GM12878 (cell line): ENCODE measurements around the gene FBLN1. TPM values are rescaled to one million over a fixed set of nuclear protein-coding genes. Genes with fewer than 3 reads are reported as not detected.

Experiments used
- ATAC-seq: fragments of 200-7000 bp; cut with Tn5 transposase; 3 replicates; pipeline ENCODE4 v1.9.1; 2020; ENCODE audit warnings: mild to moderate bottlenecking, moderate library complexity
- BruUV-seq: library from RNA; stranded (reverse); fragments of 400-500 nt; replicated peaks from 2 replicates; lab custom pipeline; 2021; lab: Mats Ljungman, UMichigan
- CTCF ChIA-PET: fragments of 300-600 bp; sonication (Branson Sonifier 250); formaldehyde crosslinking; extraction: SDS; loops from one replicate; lab custom pipeline; 2021; ENCODE audit warnings: inconsistent platforms; lab: Yijun Ruan, JAX
- POLR2A ChIA-PET: fragments of 350-600 bp; formaldehyde crosslinking; extraction: SDS; loops from one replicate; lab custom pipeline; 2021; ENCODE audit warnings: inconsistent platforms; lab: Charles Lee
- RAD21 ChIA-PET: fragments of 300-600 bp; sonication (Branson Sonifier 250); formaldehyde crosslinking; loops from one replicate; lab custom pipeline; 2023; ENCODE audit warnings: antibody characterized with exemption; ENCODE audit not compliant: unreplicated experiment; lab: Charles Lee
- SMC1A ChIA-PET: fragments of 300-600 bp; sonication (Branson Sonifier 250); formaldehyde crosslinking; loops from one replicate; lab custom pipeline; 2023; ENCODE audit not compliant: unreplicated experiment, uncharacterized antibody; lab: Charles Lee
- DNase-seq: peaks from one replicate; pipeline ENCODE4 v3.0.0-alpha.2; 2011; ENCODE audit warnings: low read depth, low spot score
- FAIRE-seq: peaks from 3 replicates; lab custom pipeline; 2011; peaks lifted over from hg19 to GRCh38; lab: Jason Lieb, UNC
- H2AFZ ChIP-seq: 2 replicates; pipeline ENCODE4 v1.6.0; 2011; ENCODE audit warnings: low read depth, low read length, control low read depth; ENCODE audit not compliant: control insufficient read depth
- H3K27ac ChIP-seq: 2 replicates; pipeline ENCODE4 v1.5.1; 2011; ENCODE audit warnings: control low read depth; ENCODE audit not compliant: control insufficient read depth, insufficient read depth
- H3K27me3 ChIP-seq, 2 experiments: replicated peaks in 1 of 2; 2 replicates each; pipeline versions ENCODE4 v1.6.0 to v1.6.1; 2011; ENCODE audit warnings: low read length in 1 of 2; ENCODE audit not compliant: control insufficient read depth in 2 of 2, insufficient read depth in 2 of 2
- H3K36me3 ChIP-seq, 2 experiments: 2 replicates each; pipeline ENCODE4 v1.5.1; 2011; ENCODE audit warnings: low read length in 1 of 2; ENCODE audit not compliant: control insufficient read depth in 2 of 2, insufficient read depth in 2 of 2
- H3K4me1 ChIP-seq: 2 replicates; pipeline ENCODE4 v1.6.1; 2011; ENCODE audit warnings: mild to moderate bottlenecking, low read length, moderate library complexity, mixed read lengths; ENCODE audit not compliant: control insufficient read depth, insufficient read depth
- H3K4me2 ChIP-seq: 2 replicates; pipeline ENCODE4 v1.6.0; 2011; ENCODE audit warnings: control low read depth; ENCODE audit not compliant: control insufficient read depth, insufficient read depth
- H3K4me3 ChIP-seq: fragments of 200-600 bp; sonication (generic); 2 replicates; pipeline ENCODE4 v1.5.1; 2016
- H3K79me2 ChIP-seq: 2 replicates; pipeline ENCODE4 v1.6.0; 2011; ENCODE audit warnings: low read length; ENCODE audit not compliant: control insufficient read depth, insufficient read depth
- H3K9ac ChIP-seq: 2 replicates; pipeline ENCODE4 v1.8.0; 2011; ENCODE audit warnings: low read length, control low read depth, mixed read lengths; ENCODE audit not compliant: control insufficient read depth, insufficient read depth
- H3K9me3 ChIP-seq: replicated peaks from 3 replicates; pipeline ENCODE4 v1.5.1; 2011; ENCODE audit warnings: mild to moderate bottlenecking, low read length; ENCODE audit not compliant: control insufficient read depth, insufficient read depth
- H4K20me1 ChIP-seq: 2 replicates; pipeline ENCODE4 v1.6.0; 2011; ENCODE audit not compliant: control insufficient read depth, insufficient read depth
- BMI1 ChIP-seq: fragments of 450-650 bp; IDR thresholded peaks from 2 replicates; pipeline ENCODE4 v1.6.1; 2016; ENCODE audit warnings: mild to moderate bottlenecking, moderate library complexity, borderline replicate concordance
- CHD2 ChIP-seq: IDR thresholded peaks from 2 replicates; pipeline ENCODE4 v1.6.1; 2011; ENCODE audit warnings: low read depth, low read length, improper control_type of control experiment, borderline replicate concordance
- E4F1 ChIP-seq: fragments of 450-650 bp; IDR thresholded peaks from 2 replicates; pipeline ENCODE4 v1.6.1; 2018; ENCODE audit warnings: borderline replicate concordance, mild to moderate bottlenecking; ENCODE audit not compliant: partially characterized antibody
- ESRRA ChIP-seq: IDR thresholded peaks from 2 replicates; pipeline ENCODE4 v1.6.1; 2012; ENCODE audit warnings: mild to moderate bottlenecking, low read length, improper control_type of control experiment
- GATAD2B ChIP-seq: fragments of 450-650 bp; conservative IDR thresholded peaks from 2 replicates; pipeline ENCODE4 v1.6.1; 2017; ENCODE audit warnings: low read depth, mild to moderate bottlenecking, moderate library complexity
- NFYA ChIP-seq: IDR thresholded peaks from 2 replicates; pipeline ENCODE4 v1.6.1; 2011; ENCODE audit warnings: low read depth, mild to moderate bottlenecking, low read length, improper control_type of control experiment, borderline replicate concordance
- PAX5 ChIP-seq: IDR thresholded peaks from 2 replicates; pipeline ENCODE4 v1.6.1; 2011; ENCODE audit warnings: low read depth, low read length, borderline replicate concordance
- REST ChIP-seq: IDR thresholded peaks from 2 replicates; pipeline ENCODE4 v1.6.1; 2012; ENCODE audit warnings: mild to moderate bottlenecking, low read depth, low read length
- SPI1 ChIP-seq: IDR thresholded peaks from 2 replicates; pipeline ENCODE4 v1.6.1; 2011; ENCODE audit warnings: low read depth, mild to moderate bottlenecking, low read length, moderate library complexity, borderline replicate concordance; ENCODE audit not compliant: insufficient read depth
- ZZZ3 ChIP-seq: IDR thresholded peaks from 2 replicates; pipeline ENCODE4 v1.6.1; 2011; ENCODE audit warnings: low read depth; ENCODE audit not compliant: control insufficient read depth, insufficient read length
- WGBS: methylation state at CpG from one replicate; pipeline ENCODE4 v1.1.6; 2016; ENCODE audit warnings: low lambda C conversion rate; ENCODE audit not compliant: insufficient replicate concordance, insufficient coverage; ENCODE audit errors: missing lambda C conversion rate; 5-methylcytosine and 5-hydroxymethylcytosine counted together
- in situ Hi-C: fragments of 300-500 bp; cut with MboI; formaldehyde crosslinking; loops from 9 replicates; pipeline ENCODE4 v1.14.3; 2018; ENCODE audit warnings: mixed read lengths
- intact Hi-C: fragments of 100-400 bp; cut with micrococcal nuclease; formaldehyde crosslinking; loops from one replicate; pipeline ENCODE4 v1.14.2; 2022; ENCODE audit not compliant: unreplicated experiment
- polyA plus RNA-seq, 11 experiments: library from polyadenylated mRNA; depleted of rRNA in 4 of 11; unstranded in 6 of 11; stranded (reverse) in 5 of 11; fragments of >200 nt; fragmentation: Nextera tagmentation in 4 of 11; fragmentation: Illumina TruSeq in 1 of 11; extraction: Ambion mirVana in 4 of 11; extraction: Trizol in 1 of 11; gene quantifications; 1 replicate in 1 of 11; 2 replicates in 10 of 11; pipeline versions ENCODE4 v1.2.1 to v1.2.3, GENCODE V29; 2011 to 2016; ENCODE audit warnings: inconsistent platforms in 2 of 11, missing spikeins in 2 of 11, low read depth in 1 of 11
- total RNA-seq, 4 experiments: library from RNA; depleted of rRNA in 3 of 4; stranded (reverse); fragments of >200 nt in 3 of 4; fragmentation: Illumina TruSeq in 1 of 4; extraction: Trizol in 1 of 4; gene quantifications; 2 replicates each; pipeline versions ENCODE4 v1.2.1 to v1.2.3, GENCODE V29; 2013 to 2021

The FBLN1 gene
- total and polyA plus RNA-seq, 10 of the 15 experiments (the other 5 are each of a cell fraction or from before 2014, with no cell fraction given) = 0.20 to 0.51 TPM; not detected in 8

GRCh38 chr22:45585946-45586540 is 83.4 kb downstream of the FBLN1 start:
- WGBS = 33% methylated on average over 19 of the region's 19 CpGs
- Histone ChIP-seq H4K20me1 (no peaks in the 10 kb centered on the region), H3K4me1 (peaks cover 2% of the 10 kb centered on the region), H2AFZ (no peak overlapping the region), H3K27me3 (no peaks in the 10 kb centered on the region; a peak in 2 of 4 replicates), H3K9ac (no peak overlapping the region), H3K4me2 (no peak overlapping the region), H3K36me3 (no peaks in the 10 kb centered on the region), H3K4me3 (no peak overlapping the region), H3K79me2 (no peaks in the 10 kb centered on the region), H3K9me3 (no peaks in the 10 kb centered on the region), H3K27ac (no peak overlapping the region)
- ATAC-seq = no peak
- no TSS peak for BruUV-seq
- ChIA-PET SMC1A (no interaction called here), CTCF (no interaction called here), RAD21 (no interaction called here), POLR2A (no interaction called here)
- in situ Hi-C loops (no loop called here), intact Hi-C loops (no loop called here)
- FAIRE-seq = no peak
- TF ChIP-seq PAX5 (no peak), CHD2 (no peak), ZZZ3 (no peak), NFYA (no peak)
- no peak for DNase-seq

GRCh38 chr22:45586651-45587405 is 84.1 kb downstream of the FBLN1 start:
- Histone ChIP-seq H3K27me3 (no peaks in the 10 kb centered on the region; a peak in 2 of 4 replicates), H3K9me3 (no peaks in the 10 kb centered on the region), H3K9ac (no peak overlapping the region), H3K36me3 (no peaks in the 10 kb centered on the region), H3K4me3 (no peak overlapping the region), H3K4me1 (peaks cover 2% of the 10 kb centered on the region), H3K79me2 (no peaks in the 10 kb centered on the region), H4K20me1 (no peaks in the 10 kb centered on the region), H3K27ac (no peak overlapping the region), H2AFZ (no peak overlapping the region), H3K4me2 (no peak overlapping the region)
- ChIA-PET POLR2A (no interaction called here), SMC1A (no interaction called here), RAD21 (no interaction called here), CTCF (no interaction called here)
- WGBS = 37% methylated on average over 27 of the region's 31 CpGs
- FAIRE-seq = no peak
- ATAC-seq = no peak
- in situ Hi-C loops = no loop called here
- BruUV-seq = no TSS peak
- DNase-seq = no peak
- intact Hi-C loops = no loop called here
- TF ChIP-seq E4F1 (no peak), GATAD2B (no peak), REST (no peak), BMI1 (no peak), SPI1 (no peak), ESRRA (no peak)
